Measurements from ENCODE around the gene AGPAT1.

Gene AGPAT1

GRCh38 chr6:32167761-32168262, 8.1 kb downstream of the AGPAT1 start:
- DNase-seq = no peak

GRCh38 chr6:32167154-32167760, 8.6 kb downstream of the AGPAT1 start:
- no peak for DNase-seq

- no peak for DNase-seq
These were observed 9.3 kb downstream of the AGPAT1 start for GRCh38 chr6:32166411-32167061.

- no peak for DNase-seq
These were observed 11.6 kb downstream of the AGPAT1 start, which contains the start of gene EGFL8 for GRCh38 chr6:32164295-32164694. Gene EGFL8, plus strand, starts transcription at chr6:32164595. Its CDS starts 1,571 bp downstream, at chr6:32166166.

GRCh38 chr6:32163559-32164258, 12.2 kb downstream of the AGPAT1 start:
- no peak for DNase-seq

GRCh38 chr6:32158052-32158451, 17.8 kb downstream of the AGPAT1 start:
- DNase-seq = no peak

GRCh38 chr6:32156891-32157290, 19.0 kb downstream of the AGPAT1 start:
- DNase-seq = no peak

GRCh38 chr6:32154514-32155161, 21.2 kb downstream of the AGPAT1 start:
- no peak for DNase-seq

- DNase-seq = peak; percentile 68
These were observed 22.0 kb downstream of the AGPAT1 start, which contains the start of gene PPT2 for GRCh38 chr6:32153564-32154513. Gene PPT2, plus strand, starts transcription at chr6:32154141. Its CDS starts 454 bp downstream, at chr6:32154595.

- no peak for DNase-seq
These were observed 22.9 kb downstream of the AGPAT1 start for GRCh38 chr6:32152769-32153563.

- no peak for DNase-seq
These were observed 23.8 kb downstream of the AGPAT1 start, which contains the start of gene PRRT1 for GRCh38 chr6:32151863-32152768. Gene PRRT1, minus strand, starts transcription at chr6:32151939. Its CDS starts 112 bp downstream, at chr6:32151827.

- DNase-seq = no peak
These were observed 24.6 kb downstream of the AGPAT1 start for GRCh38 chr6:32151181-32151862.

GRCh38 chr6:32149932-32150870, 25.7 kb downstream of the AGPAT1 start:
- no peak for DNase-seq

- DNase-seq = no peak
These were observed 26.7 kb downstream of the AGPAT1 start for GRCh38 chr6:32149092-32149755.

GRCh38 chr6:32148289-32149091, 27.4 kb downstream of the AGPAT1 start:
- DNase-seq = no peak

- no peak for DNase-seq
These were observed 28.3 kb downstream of the AGPAT1 start for GRCh38 chr6:32147401-32148132.
